ENCODE results near the gene PI16.

PI16 gene

DNA sequence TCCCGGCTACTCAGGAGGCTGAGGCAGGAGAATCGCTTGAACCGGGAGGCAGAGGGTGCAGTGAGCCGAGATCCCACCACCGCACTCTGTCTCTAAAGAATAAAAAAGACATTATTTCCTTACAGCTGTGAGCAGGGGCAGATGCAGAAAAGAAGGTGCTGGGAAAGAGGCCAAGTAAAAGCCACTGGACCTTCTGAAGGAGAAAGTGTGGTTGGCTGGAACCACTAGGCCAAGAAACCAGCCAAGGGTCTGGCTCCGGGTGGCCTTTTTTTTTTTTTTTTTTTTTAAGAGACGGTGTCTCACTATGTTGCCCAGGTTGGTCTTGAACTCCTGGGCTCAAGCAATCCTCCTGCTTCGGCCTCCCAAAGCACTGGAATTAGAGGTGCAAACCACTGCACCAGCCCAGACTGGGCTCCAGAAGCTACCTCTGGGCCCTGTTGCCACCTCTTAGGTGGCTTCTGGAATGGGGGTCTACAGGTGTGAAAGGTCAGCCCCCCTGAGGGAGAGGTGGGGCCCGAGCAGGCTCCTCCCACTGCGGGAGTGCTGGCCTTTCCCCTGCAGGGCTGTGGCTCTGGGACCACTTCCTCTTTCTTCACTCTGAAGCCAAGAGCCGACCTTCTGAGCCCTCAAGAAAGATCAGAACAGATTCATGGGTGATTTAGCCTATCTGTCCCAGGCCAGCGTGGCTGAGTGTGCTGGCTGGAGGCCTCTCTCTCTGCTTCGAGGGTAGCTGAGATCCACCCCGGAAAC lies 50.7 kb downstream of the PI16 start, which contains the start of gene FGD2:
Gene FGD2, plus strand, starts transcription at position 595 of the 750 bp plus-strand sequence. CDS start 163 bp downstream, outside the sequence.
- no peak for DNase-seq

DNA sequence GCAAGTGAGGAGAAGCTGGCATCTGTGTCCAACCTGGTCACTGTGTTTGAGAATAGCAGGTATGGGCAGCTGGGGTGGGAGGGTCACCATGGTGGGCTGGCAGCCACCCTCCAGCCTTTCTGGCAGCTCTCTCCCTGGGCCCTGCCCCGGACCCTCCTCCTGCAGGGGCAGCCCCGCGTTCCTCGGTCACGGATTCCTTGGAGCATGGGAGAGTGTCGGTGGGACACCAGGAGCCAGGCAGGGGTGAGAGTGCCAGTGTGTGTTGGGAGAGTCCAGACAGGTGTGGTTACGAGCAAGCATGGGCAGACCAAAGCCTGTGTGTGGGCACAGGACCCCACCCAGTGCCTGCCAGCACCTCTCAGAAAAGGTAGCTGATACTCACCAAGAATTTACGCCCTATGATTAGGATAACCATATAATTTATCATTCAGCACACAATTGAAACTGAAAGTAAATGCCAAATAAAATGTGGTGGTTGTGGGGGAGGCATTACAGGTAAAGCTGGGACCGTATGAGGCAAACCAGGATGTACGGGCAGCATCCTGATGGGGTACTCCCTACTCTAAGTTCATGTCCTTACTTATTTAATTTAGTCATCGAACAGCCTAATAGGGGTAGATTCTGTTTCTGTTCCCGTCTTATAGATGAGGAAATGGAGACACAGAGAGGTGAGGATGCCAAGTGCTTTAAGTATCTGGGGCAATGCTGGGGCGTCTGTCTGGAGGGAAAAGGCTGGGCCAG lies 51.5 kb downstream of the PI16 start:
- DNase-seq: no peak

DNA sequence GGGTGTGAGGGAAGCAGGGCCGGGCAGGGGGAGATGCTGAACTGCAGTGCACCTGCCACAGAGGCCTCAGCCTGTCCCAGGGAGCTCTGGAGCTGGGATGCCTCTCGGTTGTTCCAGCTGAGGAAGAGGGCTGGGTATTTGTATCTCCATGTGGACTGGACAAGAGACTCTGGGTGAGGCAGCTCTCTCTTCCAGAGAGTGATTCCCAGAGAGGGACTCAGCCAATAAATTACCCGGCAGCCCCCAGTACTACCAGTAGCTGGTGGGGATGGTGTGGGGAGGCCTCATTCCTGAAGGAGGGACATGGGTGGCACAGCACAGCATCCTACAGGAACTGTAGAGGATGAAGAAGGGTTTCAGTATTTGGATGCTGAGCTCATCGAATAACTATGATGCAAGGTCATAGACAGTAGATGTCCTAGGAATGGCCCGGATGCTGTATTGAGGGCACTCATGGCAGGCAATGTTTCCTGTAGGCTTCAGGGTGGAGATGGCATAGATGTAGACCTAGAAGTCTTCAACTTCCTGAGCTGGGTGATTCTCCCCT lies 52.3 kb downstream of the PI16 start:
- DNase-seq: no peak

DNA sequence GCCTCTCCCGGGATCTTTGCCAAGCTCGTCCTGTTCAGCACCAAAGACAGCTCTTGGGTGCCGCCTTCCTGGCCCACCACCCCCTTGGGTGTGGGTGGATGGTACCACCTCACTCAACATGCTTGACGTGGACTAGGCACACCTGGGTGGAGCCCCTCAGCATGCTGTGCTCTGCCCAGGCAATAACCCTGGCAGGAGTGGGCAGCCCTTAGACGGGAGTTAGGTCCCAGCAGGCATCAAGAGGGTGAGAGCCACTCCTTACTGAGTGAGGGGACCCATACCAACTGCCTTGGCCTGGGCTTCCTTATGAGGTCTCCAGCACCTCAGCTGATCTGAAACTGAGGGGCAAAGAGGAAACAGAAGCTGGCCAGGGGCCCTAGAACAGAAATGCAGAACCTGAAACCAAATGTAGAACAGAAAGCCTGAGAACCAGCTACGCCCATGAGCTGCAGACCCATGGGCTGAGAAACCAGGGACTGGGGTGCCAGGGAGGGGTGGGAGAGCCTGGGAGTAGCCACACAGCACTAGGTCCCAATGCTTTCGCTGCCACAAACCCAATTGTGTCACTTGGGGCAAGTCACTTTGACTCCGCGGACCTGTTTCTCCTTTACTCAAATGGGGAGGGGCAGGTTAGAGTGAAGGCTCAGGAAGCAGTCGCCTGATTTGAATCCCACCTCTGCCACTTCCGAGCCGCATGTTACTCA lies 53.0 kb downstream of the PI16 start:
- DNase-seq: no peak

DNA sequence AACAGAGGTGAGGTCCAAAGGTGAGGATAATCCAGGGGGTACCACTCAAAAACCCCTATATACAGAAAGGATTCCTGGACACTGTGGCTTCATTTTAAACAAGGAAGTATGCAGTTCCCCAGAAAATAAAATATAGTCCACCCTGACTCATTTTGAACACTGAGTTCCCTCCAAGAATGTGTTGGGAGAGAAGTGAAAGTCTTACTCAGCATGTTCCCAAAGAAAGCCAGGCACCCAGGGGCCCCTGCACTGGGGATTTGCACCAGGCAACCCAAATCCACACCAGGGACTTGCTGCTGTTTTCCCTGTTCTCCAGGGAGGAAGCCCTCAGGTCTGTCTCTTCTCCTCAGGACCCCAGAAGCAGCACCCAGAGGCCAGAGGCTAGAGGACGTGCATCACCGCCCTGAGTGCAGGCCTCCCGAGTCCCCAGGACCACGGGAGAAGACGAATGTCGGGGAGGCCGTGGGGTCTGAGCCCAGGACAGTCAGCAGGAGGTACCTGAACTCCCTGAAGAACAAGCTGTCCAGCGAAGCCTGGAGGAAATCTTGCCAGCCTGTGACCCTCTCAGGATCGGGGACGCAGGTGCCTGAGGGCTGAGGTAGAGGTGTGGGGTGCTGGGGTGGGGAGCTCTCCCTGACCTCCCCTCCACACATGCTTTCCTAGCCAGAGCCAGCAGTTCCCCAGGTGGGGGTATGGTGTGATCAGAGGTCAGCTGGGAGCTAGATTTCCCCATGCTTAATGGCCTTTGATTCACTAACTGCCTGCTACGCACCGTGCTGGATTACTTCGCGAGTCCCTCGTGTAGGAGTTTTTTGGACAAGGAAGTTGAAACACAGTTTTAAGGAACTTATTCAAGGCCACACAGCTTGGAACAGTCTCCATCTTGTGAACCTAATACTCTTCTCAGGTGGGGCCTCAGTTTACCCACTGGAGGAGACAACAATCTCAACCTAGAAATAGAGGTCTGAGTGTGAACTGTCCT lies 54.2 kb downstream of the PI16 start:
- DNase-seq: no peak

DNA sequence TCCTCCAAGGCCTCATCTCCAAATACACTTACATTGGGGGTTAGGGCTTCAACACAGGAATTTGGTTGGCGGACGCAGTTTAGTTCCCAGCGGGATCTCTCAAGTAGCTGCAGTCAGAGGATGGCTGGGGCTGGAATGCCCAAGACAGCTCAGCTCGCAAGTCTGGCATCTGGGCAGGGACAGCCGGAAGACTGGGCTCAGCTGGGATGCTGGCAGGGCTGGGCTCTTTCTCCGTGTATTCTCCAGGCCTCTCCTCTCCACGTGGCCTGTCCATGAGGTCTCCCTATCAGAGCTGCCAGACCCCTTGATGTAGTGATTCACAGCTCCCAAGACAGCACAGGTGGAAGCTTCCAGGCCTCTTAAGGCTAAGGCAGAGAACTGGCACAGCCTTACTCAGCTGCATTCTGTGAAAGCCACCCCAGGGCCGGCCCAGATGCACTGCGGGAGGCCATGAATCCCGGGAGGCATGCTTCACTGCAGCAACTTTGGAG lies 55.9 kb downstream of the PI16 start:
- DNase-seq: no peak

DNA sequence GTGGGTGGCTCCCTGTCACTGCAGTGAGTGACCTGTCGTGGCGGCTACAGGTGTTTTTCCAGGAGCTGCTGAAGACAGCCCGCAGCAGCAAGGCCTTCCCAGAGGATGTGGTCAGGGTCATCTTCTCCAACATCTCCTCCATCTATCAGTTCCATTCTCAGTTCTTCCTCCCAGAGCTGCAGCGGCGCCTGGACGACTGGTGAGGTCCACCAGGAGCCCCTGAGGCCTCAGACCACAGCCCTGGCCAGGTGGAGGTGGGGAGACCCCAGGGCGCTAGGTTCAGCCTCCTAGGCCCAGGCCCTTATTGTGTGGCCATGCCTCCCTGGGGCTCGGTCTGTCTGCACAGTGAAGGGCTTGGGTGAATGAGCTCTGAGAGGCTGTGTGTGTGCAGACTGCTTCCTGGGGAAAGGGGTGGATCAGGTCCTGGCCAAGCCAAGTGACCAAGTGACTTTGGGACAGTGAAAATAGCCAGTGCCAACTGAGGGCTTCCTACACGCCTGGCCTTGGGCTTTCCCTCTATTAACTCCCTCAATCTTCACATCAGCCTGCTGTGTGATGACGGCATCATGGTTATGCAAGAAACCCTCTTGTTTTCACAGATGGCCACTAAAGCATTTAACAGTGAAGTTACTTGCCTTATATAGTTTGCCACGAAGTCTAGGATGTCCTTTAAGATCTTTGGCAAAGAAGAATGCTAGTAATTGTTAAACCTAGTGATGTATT lies 57.3 kb downstream of the PI16 start:
- DNase-seq: no peak

DNA sequence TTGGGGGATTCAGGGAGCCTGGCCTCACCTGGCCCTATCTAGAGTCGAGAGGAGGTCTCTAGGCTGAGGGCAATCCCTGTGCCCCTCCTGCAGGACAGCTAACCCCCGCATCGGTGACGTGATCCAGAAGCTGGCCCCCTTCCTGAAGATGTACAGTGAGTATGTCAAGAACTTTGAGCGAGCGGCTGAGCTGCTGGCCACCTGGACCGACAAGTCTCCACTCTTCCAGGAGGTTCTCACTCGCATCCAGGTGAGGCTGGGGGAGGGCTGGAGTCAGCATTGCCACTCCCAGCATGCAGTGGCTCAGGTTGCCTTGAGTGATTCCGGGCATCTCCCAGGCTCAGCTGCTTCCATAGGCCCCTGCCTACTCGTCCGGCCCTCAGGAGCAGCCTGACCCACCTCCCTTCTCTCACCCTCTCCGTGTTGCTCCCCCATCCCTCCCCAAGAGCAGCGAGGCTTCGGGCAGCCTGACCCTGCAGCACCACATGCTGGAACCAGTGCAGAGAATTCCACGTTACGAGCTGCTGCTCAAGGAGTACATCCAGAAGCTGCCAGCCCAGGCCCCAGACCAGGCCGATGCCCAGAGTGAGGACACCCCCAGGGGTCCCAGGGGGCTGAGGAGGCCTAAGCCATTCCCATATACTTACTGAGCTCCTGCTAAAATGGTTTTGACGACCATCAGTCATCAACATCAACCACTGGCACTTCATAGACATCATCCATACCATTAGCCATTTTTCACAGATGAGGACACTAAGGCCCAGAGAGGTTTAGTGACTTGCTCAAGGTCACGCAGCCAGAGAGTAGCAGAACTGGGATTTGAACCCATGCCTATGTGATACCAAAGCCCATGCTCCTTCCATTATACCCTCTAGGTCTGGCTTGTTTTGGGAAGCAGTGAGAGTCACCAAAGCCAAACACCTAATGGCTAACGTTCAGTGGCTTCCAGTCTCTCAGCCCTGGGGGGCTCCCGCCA lies 59.3 kb downstream of the PI16 start:
- DNase-seq: no peak
